ENCODE data around the gene AQP1.

AQP1 gene

GRCh38 chr7:30911561-30911969 lies at the start of gene AQP1:
AQP1 (plus strand) TSS chr7:30911853; CDS start chr7:30911910, 57 bp downstream.
- no peak for DNase-seq

- no peak for DNase-seq
Observed at GRCh38 chr7:30862995-30863705, 48.5 kb upstream of the AQP1 start.

- DNase-seq: no peak
Observed at GRCh38 chr7:30863706-30864035, 48.0 kb upstream of the AQP1 start.

- no peak for DNase-seq
Observed at GRCh38 chr7:30864101-30864500, 47.6 kb upstream of the AQP1 start.

- no peak for DNase-seq
Observed at GRCh38 chr7:30865076-30865475, 46.6 kb upstream of the AQP1 start.

GRCh38 chr7:30865821-30866220 lies 45.8 kb upstream of the AQP1 start:
- DNase-seq: no peak

GRCh38 chr7:30866939-30867338 lies 44.7 kb upstream of the AQP1 start:
- no peak for DNase-seq

- DNase-seq: no peak
Observed at GRCh38 chr7:30867483-30867882, 44.2 kb upstream of the AQP1 start.

- no peak for DNase-seq
Observed at GRCh38 chr7:30869794-30870611, 41.6 kb upstream of the AQP1 start.

- no peak for DNase-seq
Observed at GRCh38 chr7:30870821-30871518, 40.7 kb upstream of the AQP1 start.

GRCh38 chr7:30871655-30872054 lies 40.0 kb upstream of the AQP1 start:
- DNase-seq: no peak

GRCh38 chr7:30873207-30873606 lies 38.4 kb upstream of the AQP1 start:
- no peak for DNase-seq

GRCh38 chr7:30873656-30874055 lies 38.0 kb upstream of the AQP1 start:
- DNase-seq: no peak

GRCh38 chr7:30874656-30875302 lies 36.9 kb upstream of the AQP1 start:
- no peak for DNase-seq

GRCh38 chr7:30877015-30877769 lies 34.5 kb upstream of the AQP1 start:
- no peak for DNase-seq

- no peak for DNase-seq
Observed at GRCh38 chr7:30877993-30878392, 33.7 kb upstream of the AQP1 start.

- DNase-seq: no peak
Observed at GRCh38 chr7:30879139-30880124, 32.2 kb upstream of the AQP1 start.

GRCh38 chr7:30880125-30880720 lies 31.4 kb upstream of the AQP1 start:
- no peak for DNase-seq

- DNase-seq: no peak
Observed at GRCh38 chr7:30880941-30881340, 30.7 kb upstream of the AQP1 start.

- no peak for DNase-seq
Observed at GRCh38 chr7:30881448-30881847, 30.2 kb upstream of the AQP1 start.

GRCh38 chr7:30884881-30885280 lies 26.8 kb upstream of the AQP1 start:
- no peak for DNase-seq
